WERI-Rb-1 (cell line): ENCODE measurements around the gene IFT52.
"Not testable (repeated sequence)": the region's sequence is repeated elsewhere in the genome, so short reads cannot be mapped to it uniquely, and the experiment has no call there.

Experiments
- DNase-seq: peaks from one replicate; pipeline ENCODE4 v3.0.0-alpha.2; 2020
- H3K27ac ChIP-seq: fragments of 250-450 bp; sonication (Bioruptor Pico); 2 replicates; pipeline ENCODE4 v1.5.1; 2020; ENCODE audit warnings: mild to moderate bottlenecking, moderate library complexity
- H3K27me3 ChIP-seq: fragments of 250-450 bp; sonication (Bioruptor Pico); 2 replicates; pipeline ENCODE4 v1.5.1; 2021; ENCODE audit warnings: mild to moderate bottlenecking, low read depth, moderate library complexity; ENCODE audit not compliant: insufficient read depth, severe bottlenecking
- H3K36me3 ChIP-seq: fragments of 250-450 bp; sonication (Bioruptor Pico); 2 replicates; pipeline ENCODE4 v1.5.1; 2020; ENCODE audit warnings: mild to moderate bottlenecking, moderate library complexity
- H3K4me3 ChIP-seq: 2 replicates; pipeline ENCODE4 v1.5.1; 2011; ENCODE audit warnings: low read depth, mild to moderate bottlenecking, control low read depth, low read length
- H3K9me3 ChIP-seq: fragments of 250-450 bp; sonication (Bioruptor Pico); 2 replicates; pipeline ENCODE4 v1.5.1; 2021; ENCODE audit warnings: mild to moderate bottlenecking, moderate library complexity; ENCODE audit not compliant: severe bottlenecking
- TF ChIP-seq, protein P1 (sequence below): IDR thresholded peaks from 2 replicates; pipeline ENCODE4 v1.5.1; 2011; ENCODE audit warnings: low read depth, mild to moderate bottlenecking, control low read depth, inconsistent platforms, low read length

Gene IFT52

DNA sequence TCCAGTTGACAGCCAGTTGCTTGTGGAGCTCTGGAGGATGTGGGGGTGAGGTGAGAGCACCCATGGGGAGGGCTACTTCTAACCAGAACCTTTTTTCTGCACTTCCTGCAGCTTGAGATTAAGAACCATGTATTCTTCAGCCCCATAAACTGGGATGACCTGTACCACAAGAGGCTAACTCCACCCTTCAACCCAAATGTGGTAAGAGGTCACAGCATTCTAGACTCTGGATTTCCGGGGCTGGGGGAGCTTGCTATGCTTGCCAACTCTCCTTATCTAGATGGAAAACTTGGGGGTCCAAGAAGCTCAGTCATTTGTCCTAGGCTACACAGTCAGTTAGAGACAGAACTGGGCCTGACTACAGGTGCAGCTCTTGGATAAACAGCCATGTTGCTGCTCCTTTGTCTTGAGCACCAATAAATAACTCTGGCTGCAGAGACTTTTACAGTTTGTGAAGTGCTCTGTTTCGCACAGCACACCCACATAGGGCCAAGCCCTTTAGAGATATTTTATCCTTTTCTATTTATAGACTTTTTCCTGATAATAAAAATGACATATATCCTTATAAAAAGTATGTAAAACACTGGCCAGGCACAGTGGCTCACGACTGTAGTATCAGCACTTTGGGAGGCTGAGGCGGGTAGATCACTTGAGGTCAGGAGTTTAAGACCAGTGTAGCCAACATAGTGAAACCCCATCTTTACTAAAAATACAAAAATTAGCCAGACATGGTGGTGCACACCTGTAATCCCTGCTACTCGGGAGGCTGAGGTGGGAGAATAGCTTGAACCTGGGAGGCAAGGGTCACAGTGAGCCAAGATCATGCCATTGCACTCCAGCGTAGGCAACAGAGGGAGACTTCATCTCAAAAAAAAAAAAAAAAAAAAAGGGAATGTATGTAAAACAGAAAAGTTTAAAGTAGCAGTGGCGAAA, 10.6 kb upstream of the IFT52 start:
- Histone ChIP-seq H3K27me3 (no peaks in the 10 kb centered on the region), H3K36me3 (no peaks in the 10 kb centered on the region; the same call in 1 of the 2 replicates), H3K27ac (no peak overlapping the region), H3K4me3 (no peak overlapping the region), H3K9me3 (no peaks in the 10 kb centered on the region)
- TF ChIP-seq, protein P1, sequence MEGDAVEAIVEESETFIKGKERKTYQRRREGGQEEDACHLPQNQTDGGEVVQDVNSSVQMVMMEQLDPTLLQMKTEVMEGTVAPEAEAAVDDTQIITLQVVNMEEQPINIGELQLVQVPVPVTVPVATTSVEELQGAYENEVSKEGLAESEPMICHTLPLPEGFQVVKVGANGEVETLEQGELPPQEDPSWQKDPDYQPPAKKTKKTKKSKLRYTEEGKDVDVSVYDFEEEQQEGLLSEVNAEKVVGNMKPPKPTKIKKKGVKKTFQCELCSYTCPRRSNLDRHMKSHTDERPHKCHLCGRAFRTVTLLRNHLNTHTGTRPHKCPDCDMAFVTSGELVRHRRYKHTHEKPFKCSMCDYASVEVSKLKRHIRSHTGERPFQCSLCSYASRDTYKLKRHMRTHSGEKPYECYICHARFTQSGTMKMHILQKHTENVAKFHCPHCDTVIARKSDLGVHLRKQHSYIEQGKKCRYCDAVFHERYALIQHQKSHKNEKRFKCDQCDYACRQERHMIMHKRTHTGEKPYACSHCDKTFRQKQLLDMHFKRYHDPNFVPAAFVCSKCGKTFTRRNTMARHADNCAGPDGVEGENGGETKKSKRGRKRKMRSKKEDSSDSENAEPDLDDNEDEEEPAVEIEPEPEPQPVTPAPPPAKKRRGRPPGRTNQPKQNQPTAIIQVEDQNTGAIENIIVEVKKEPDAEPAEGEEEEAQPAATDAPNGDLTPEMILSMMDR, result no peak
- no peak for DNase-seq

- TF ChIP-seq, protein P1, result no peak
- DNase-seq, result no peak
- Histone ChIP-seq H3K4me3 (no peak overlapping the region), H3K36me3 (no peaks in the 10 kb centered on the region), H3K9me3 (no peaks in the 10 kb centered on the region), H3K27me3 (no peaks in the 10 kb centered on the region), H3K27ac (no peak overlapping the region)
These were observed 7.4 kb upstream of the IFT52 start for GRCh38 chr20:43583133-43583864.

GRCh38 chr20:43583982-43584432, 6.7 kb upstream of the IFT52 start:
- no peak for DNase-seq
- Histone ChIP-seq H3K36me3 (no peaks in the 10 kb centered on the region), H3K4me3 (no peak overlapping the region), H3K27me3 (no peaks in the 10 kb centered on the region), H3K27ac (no peak overlapping the region), H3K9me3 (no peaks in the 10 kb centered on the region)
- TF ChIP-seq, protein P1, result no peak

GRCh38 chr20:43584448-43585136, 6.1 kb upstream of the IFT52 start:
- TF ChIP-seq, protein P1, result no peak
- Histone ChIP-seq H3K9me3 (no peaks in the 10 kb centered on the region), H3K36me3 (no peaks in the 10 kb centered on the region), H3K4me3 (no peak overlapping the region), H3K27ac (no peak overlapping the region), H3K27me3 (no peaks in the 10 kb centered on the region)
- DNase-seq, result no peak

- H3K4me3 ChIP-seq, result no peak overlapping the region
- H3K27ac ChIP-seq, result no peak overlapping the region
- H3K9me3 ChIP-seq, result no peaks in the 10 kb centered on the region
- peak; percentile 13 for DNase-seq
- TF ChIP-seq, protein P1, result no peak
- no peaks in the 10 kb centered on the region for H3K36me3 ChIP-seq
- no peaks in the 10 kb centered on the region for H3K27me3 ChIP-seq
These were observed 4.1 kb upstream of the IFT52 start for GRCh38 chr20:43586641-43587040.

DNA sequence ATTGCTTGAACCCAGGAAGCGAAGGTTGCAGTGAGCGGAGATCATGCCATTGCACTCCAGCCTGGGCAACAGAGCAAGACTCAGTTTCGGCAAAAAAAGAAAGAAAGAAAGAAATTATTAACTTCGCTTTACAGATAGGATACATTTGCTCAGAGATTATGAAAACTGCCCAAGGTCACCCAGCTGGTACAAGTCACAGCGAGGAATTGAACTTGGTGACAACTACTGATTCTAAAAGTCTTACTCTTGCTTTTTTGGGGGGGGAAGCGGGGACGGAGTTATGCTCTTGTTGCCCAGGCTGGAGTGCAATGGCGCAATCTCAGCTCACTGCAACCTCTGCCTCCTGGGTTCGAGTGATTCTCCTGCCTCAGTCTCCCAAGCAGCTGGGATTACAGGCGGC, 2.2 kb upstream of the IFT52 start:
- not testable (repeated sequence) for H3K36me3 ChIP-seq, H3K9me3 ChIP-seq, H3K4me3 ChIP-seq, H3K27ac ChIP-seq, DNase-seq, H3K27me3 ChIP-seq
